CD8-positive, alpha-beta memory T cell (primary cell): Measurements from ENCODE around the gene LRP5. TPM values are rescaled to one million over a fixed set of nuclear protein-coding genes. Genes with fewer than 3 reads are reported as not detected.
A peak's percentile ranks its signal among the peaks of the same experiment; 100 is the strongest.

Experiments used
- CTCF ChIA-PET: fragments of 350-600 bp; sonication (Branson Sonifier 250); formaldehyde crosslinking; loops from one replicate; lab custom pipeline; 2021; ENCODE audit warnings: antibody characterized with exemption; lab: Charles Lee
- POLR2A ChIA-PET: fragments of 350-600 bp; sonication (Branson Sonifier 250); formaldehyde crosslinking; loops from one replicate; lab custom pipeline; 2021; ENCODE audit warnings: antibody characterized with exemption; lab: Charles Lee
- DNase-seq, 5 donors: peaks; one replicate each; pipeline versions ENCODE4 v3.0.0 to v3.0.0-alpha.2; 2020 to 2022; ENCODE audit warnings: mixed read lengths in 1 of 5
- H3K27ac ChIP-seq: one replicate; pipeline ENCODE4 v1.7.0; 2013; ENCODE audit warnings: low read depth, mild to moderate bottlenecking, low read length, moderate library complexity
- H3K27me3 ChIP-seq: 2 replicates; pipeline ENCODE4 v1.7.0; 2013; ENCODE audit warnings: low read length, mild to moderate bottlenecking; ENCODE audit not compliant: insufficient read depth, poor library complexity, severe bottlenecking
- H3K36me3 ChIP-seq: 2 replicates; pipeline ENCODE4 v1.7.0; 2013; ENCODE audit warnings: mild to moderate bottlenecking, low read length, moderate library complexity; ENCODE audit not compliant: insufficient read depth
- H3K4me1 ChIP-seq: 2 replicates; pipeline ENCODE4 v1.7.0; 2013; ENCODE audit warnings: mild to moderate bottlenecking, low read length, moderate library complexity; ENCODE audit not compliant: insufficient read depth
- H3K4me3 ChIP-seq: 2 replicates; pipeline ENCODE4 v1.7.0; 2013; ENCODE audit warnings: mild to moderate bottlenecking, low read length
- H3K9me3 ChIP-seq: 2 replicates; pipeline ENCODE4 v1.7.0; 2013; ENCODE audit warnings: mild to moderate bottlenecking, low read length
- H3K27ac Mint-ChIP-seq, 8 donors: one replicate each; pipeline ENCODE4 v1.8.0; 2020 to 2021; ENCODE audit warnings: mixed read lengths in 8 of 8, mild to moderate bottlenecking in 6 of 8, inconsistent platforms in 3 of 8, moderate library complexity in 3 of 8
- H3K27me3 Mint-ChIP-seq, 2 donors: one replicate each; pipeline ENCODE4 v1.8.0; 2020 to 2021; ENCODE audit warnings: mixed read lengths in 2 of 2, mild to moderate bottlenecking in 1 of 2, moderate library complexity in 1 of 2
- H3K36me3 Mint-ChIP-seq, 3 donors: one replicate each; pipeline ENCODE4 v1.8.0; 2020 to 2021; ENCODE audit warnings: mixed read lengths in 3 of 3, inconsistent platforms in 1 of 3, mild to moderate bottlenecking in 1 of 3
- H3K4me1 Mint-ChIP-seq, 3 donors: one replicate each; pipeline ENCODE4 v1.8.0; 2020 to 2021; ENCODE audit warnings: mixed read lengths in 3 of 3, inconsistent platforms in 1 of 3, mild to moderate bottlenecking in 1 of 3
- H3K4me3 Mint-ChIP-seq, 7 donors: one replicate each; pipeline ENCODE4 v1.8.0; 2020 to 2021; ENCODE audit warnings: mixed read lengths in 7 of 7, mild to moderate bottlenecking in 6 of 7, moderate library complexity in 4 of 7, inconsistent platforms in 2 of 7
- H3K9me3 Mint-ChIP-seq, 5 donors: one replicate each; pipeline ENCODE4 v1.8.0; 2020 to 2022; ENCODE audit warnings: mixed read lengths in 5 of 5, mild to moderate bottlenecking in 3 of 5, moderate library complexity in 2 of 5, inconsistent platforms in 1 of 5
- polyA plus RNA-seq: library from polyadenylated mRNA; unstranded; fragments of 300-500 nt; fragmentation: Illumina TruSeq; gene quantifications from one replicate; pipeline ENCODE4 v1.2.3, GENCODE V29; 2021
- total RNA-seq, 2 experiments: library from RNA; stranded (reverse); gene quantifications; one replicate each; pipeline ENCODE4 v1.2.3, GENCODE V29; 2021

Gene LRP5
- total and polyA plus RNA-seq, 3 experiments from 2014 or later, result 0.68 to 9.9 (median 7.5) TPM

DNA sequence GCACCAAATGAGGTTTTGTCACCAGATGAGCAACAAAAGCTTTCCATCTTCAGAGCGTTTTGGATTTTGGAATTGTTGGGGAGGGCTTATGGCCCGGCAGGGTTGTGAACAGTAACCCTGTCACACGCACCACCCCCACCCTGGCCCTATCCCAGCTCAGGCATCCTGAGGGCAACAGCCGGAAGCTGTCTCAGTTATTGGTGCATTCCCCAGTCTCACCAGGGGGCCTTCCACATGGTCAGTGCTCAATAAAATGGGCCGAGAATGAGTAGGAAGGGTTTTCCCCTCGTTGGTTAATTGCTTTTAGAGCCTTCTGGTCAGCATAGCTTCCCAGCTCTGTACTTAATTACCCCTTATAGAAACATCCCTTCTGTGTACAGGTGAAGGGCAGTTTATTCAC, 46.0 kb downstream of the LRP5 start:
- Histone ChIP-seq H3K36me3 (no peaks in the 10 kb centered on the region), H3K4me3 (no peak overlapping the region), H3K27me3 (no peaks in the 10 kb centered on the region), H3K4me1 (no peaks in the 10 kb centered on the region), H3K27ac (no peak overlapping the region), H3K9me3 (no peaks in the 10 kb centered on the region)
- Mint-ChIP-seq H3K36me3 (no peaks in the 10 kb centered on the region), H3K9me3 (peaks cover 0 to 1% (median 0%) of the 10 kb centered on the region in 5 donors), H3K27ac (peak overlapping the region in 1 of 8 donors; percentile 79), H3K27me3 (no peaks in the 10 kb centered on the region), H3K4me1 (no peaks in the 10 kb centered on the region), H3K4me3 (no peak overlapping the region)
- no peak for DNase-seq
- CTCF ChIA-PET, result no interaction called here
- POLR2A ChIA-PET, result no interaction called here

- ChIA-PET CTCF (interaction anchor here (0.7 kb wide), 1 partner anchor 406 kb away, joined by 3 read pairs; no protein-coding TSS in a partner anchor), POLR2A (no interaction called here)
- no peaks in the 10 kb centered on the region for H3K27me3 ChIP-seq
- no peaks in the 10 kb centered on the region for H3K9me3 Mint-ChIP-seq
- H3K4me3 Mint-ChIP-seq, result no peak overlapping the region
- no peaks in the 10 kb centered on the region for H3K4me1 Mint-ChIP-seq
- H3K4me1 ChIP-seq, result no peaks in the 10 kb centered on the region
- H3K4me3 ChIP-seq, result no peak overlapping the region
- no peak overlapping the region for H3K27ac ChIP-seq
- DNase-seq, result no peak
- H3K27me3 Mint-ChIP-seq, result no peaks in the 10 kb centered on the region
- H3K9me3 ChIP-seq, result no peaks in the 10 kb centered on the region
- H3K27ac Mint-ChIP-seq, result no peak overlapping the region
- no peaks in the 10 kb centered on the region for H3K36me3 ChIP-seq
- H3K36me3 Mint-ChIP-seq, result no peaks in the 10 kb centered on the region
These were observed 49.3 kb downstream of the LRP5 start for GRCh38 chr11:68361702-68362101.

DNA sequence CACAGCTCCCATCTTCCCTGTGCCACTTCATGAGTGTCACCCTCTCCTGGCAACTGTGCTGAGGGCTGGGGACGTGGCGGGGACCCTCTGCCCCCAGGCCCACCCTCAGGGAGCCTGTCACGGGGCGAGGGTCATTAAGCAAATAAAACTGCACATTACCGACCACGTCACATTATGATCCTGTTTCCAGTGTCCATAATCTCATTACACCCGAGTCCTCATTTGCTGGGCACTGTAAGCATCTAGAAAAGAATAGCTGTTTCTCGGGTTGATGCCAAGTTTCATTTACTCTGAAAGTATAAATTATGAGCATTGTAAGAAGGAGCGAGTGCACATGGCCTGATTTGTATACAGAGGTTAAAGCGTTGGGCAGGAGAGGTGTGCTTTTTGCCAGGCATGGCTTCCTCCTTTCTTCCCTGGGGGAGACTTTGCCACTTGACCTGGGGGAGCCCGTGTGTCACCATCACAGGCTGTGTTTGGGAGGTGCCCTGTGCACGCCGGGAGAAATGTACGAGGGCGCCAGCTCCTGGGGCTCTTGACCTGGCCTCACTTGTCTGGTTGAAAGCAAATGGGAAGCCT, 50.5 kb downstream of the LRP5 start:
- DNase-seq, result no peak
- Histone ChIP-seq H3K27me3 (no peaks in the 10 kb centered on the region), H3K4me1 (no peaks in the 10 kb centered on the region), H3K9me3 (no peaks in the 10 kb centered on the region), H3K36me3 (no peaks in the 10 kb centered on the region), H3K27ac (no peak overlapping the region), H3K4me3 (no peak overlapping the region)
- Mint-ChIP-seq H3K36me3 (no peaks in the 10 kb centered on the region), H3K9me3 (no peaks in the 10 kb centered on the region), H3K4me1 (no peaks in the 10 kb centered on the region), H3K4me3 (no peak overlapping the region), H3K27ac (no peak overlapping the region), H3K27me3 (no peaks in the 10 kb centered on the region)
- ChIA-PET POLR2A (no interaction called here), CTCF (no interaction called here)

GRCh38 chr11:68363776-68364175, 51.4 kb downstream of the LRP5 start:
- no peak overlapping the region for H3K27ac ChIP-seq
- Mint-ChIP-seq H3K27me3 (no peaks in the 10 kb centered on the region), H3K27ac (no peak overlapping the region), H3K36me3 (no peaks in the 10 kb centered on the region), H3K4me1 (no peaks in the 10 kb centered on the region), H3K9me3 (no peaks in the 10 kb centered on the region), H3K4me3 (no peak overlapping the region)
- H3K27me3 ChIP-seq, result no peaks in the 10 kb centered on the region
- DNase-seq, result no peak
- no peaks in the 10 kb centered on the region for H3K4me1 ChIP-seq
- no peak overlapping the region for H3K4me3 ChIP-seq
- no peaks in the 10 kb centered on the region for H3K9me3 ChIP-seq
- ChIA-PET CTCF (no interaction called here), POLR2A (no interaction called here)
- no peaks in the 10 kb centered on the region for H3K36me3 ChIP-seq

GRCh38 chr11:68364581-68364980, 52.2 kb downstream of the LRP5 start:
- Histone ChIP-seq H3K27me3 (no peaks in the 10 kb centered on the region), H3K4me1 (no peaks in the 10 kb centered on the region), H3K27ac (no peak overlapping the region), H3K36me3 (no peaks in the 10 kb centered on the region), H3K4me3 (no peak overlapping the region), H3K9me3 (no peaks in the 10 kb centered on the region)
- no peaks in the 10 kb centered on the region for H3K27me3 Mint-ChIP-seq
- no peak overlapping the region for H3K4me3 Mint-ChIP-seq
- ChIA-PET POLR2A (no interaction called here), CTCF (no interaction called here)
- DNase-seq, result no peak
- H3K4me1 Mint-ChIP-seq, result no peaks in the 10 kb centered on the region
- H3K36me3 Mint-ChIP-seq, result no peaks in the 10 kb centered on the region
- H3K27ac Mint-ChIP-seq, result no peak overlapping the region
- no peaks in the 10 kb centered on the region for H3K9me3 Mint-ChIP-seq

DNA sequence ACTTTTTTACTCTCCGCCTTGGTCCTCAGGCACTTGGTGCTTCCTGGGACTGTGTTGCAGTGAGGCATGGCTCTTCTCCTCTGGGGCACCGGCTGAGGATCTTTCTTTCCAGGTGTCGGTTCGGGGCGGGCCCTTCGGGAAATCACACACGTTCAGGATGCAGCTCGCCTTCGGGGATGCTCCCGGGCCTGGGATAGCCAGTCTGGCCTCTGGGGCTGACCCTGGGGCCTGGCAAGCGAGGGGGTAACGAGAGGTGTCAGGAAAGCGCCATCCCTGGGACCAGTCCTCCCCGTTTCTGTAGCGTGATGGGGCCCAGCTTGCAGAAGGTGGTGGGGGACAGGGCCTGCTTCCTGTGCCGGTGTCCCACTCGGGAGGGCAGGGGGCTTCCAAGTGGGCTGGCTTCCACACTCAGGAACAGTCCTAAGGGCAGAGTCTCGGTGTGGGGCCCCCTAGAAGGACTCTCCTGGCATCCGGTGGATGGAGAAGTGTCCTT, 53.6 kb downstream of the LRP5 start:
- H3K4me1 Mint-ChIP-seq, result no peaks in the 10 kb centered on the region
- ChIA-PET POLR2A (no interaction called here), CTCF (no interaction called here)
- no peak for DNase-seq
- Histone ChIP-seq H3K4me3 (no peak overlapping the region), H3K27me3 (no peaks in the 10 kb centered on the region), H3K36me3 (no peaks in the 10 kb centered on the region), H3K4me1 (no peaks in the 10 kb centered on the region), H3K9me3 (no peaks in the 10 kb centered on the region), H3K27ac (no peak overlapping the region)
- H3K4me3 Mint-ChIP-seq, result no peak overlapping the region
- H3K9me3 Mint-ChIP-seq, result no peaks in the 10 kb centered on the region
- no peaks in the 10 kb centered on the region for H3K36me3 Mint-ChIP-seq
- H3K27me3 Mint-ChIP-seq, result no peaks in the 10 kb centered on the region
- no peak overlapping the region for H3K27ac Mint-ChIP-seq

DNA sequence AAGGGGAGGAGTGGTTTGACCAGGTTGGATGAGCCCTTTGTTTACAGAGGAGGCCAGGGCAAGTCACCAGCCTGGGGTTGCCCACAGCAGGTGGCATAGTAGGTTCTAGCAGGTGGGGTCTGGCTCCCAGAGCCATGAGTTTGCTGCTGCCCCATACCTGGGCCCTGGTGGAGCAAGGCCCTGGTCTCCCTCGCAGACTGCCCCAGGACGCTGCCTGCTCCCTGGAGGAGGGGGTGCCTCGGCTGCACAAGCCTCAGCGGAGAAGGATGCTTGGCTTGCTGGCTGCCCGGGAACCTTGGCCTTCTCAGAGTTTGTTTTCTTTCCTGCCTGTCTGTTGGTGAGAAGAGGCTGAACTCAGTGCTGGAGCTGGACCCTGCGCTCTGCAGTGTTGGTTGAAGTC, 54.9 kb downstream of the LRP5 start:
- CTCF ChIA-PET, result no interaction called here
- H3K27ac Mint-ChIP-seq, result no peak overlapping the region

DNA sequence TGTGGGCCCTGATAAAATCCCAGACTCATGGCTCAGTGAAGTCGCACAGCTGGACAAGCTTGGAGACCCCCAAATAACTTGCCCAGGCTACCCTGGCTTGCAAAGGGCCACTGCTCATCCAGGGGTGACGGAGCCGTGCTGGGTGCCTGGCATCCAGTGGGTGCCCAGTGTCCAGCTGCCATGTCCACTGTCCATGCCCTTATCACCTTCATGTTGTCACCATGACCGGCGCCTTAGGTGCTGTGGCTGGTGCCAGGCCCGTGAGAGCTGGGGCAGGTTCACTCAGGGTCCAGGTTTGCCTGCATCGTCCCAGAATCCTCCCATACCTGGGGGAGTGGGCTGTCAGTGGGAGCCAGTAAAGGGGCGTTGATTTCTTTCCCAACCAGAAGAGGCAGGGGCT, 57.4 kb downstream of the LRP5 start:
- ChIA-PET POLR2A (no interaction called here), CTCF (no interaction called here)
- no peaks in the 10 kb centered on the region for H3K4me1 ChIP-seq
- no peaks in the 10 kb centered on the region for H3K9me3 Mint-ChIP-seq
- H3K9me3 ChIP-seq, result no peaks in the 10 kb centered on the region
- no peaks in the 10 kb centered on the region for H3K36me3 Mint-ChIP-seq
- no peak overlapping the region for H3K27ac ChIP-seq
- peaks cover 0 to 3% of the 10 kb centered on the region in 2 donors for H3K27me3 Mint-ChIP-seq
- H3K4me3 Mint-ChIP-seq, result no peak overlapping the region
- no peaks in the 10 kb centered on the region for H3K4me1 Mint-ChIP-seq
- no peak overlapping the region for H3K4me3 ChIP-seq
- no peak for DNase-seq
- no peak overlapping the region for H3K27ac Mint-ChIP-seq
- no peaks in the 10 kb centered on the region for H3K27me3 ChIP-seq
- H3K36me3 ChIP-seq, result no peaks in the 10 kb centered on the region

More for the DNA sequence above, 54.9 kb downstream of the LRP5 start:
- H3K27me3 Mint-ChIP-seq, result peaks cover 0 to 2% of the 10 kb centered on the region in 2 donors
- Histone ChIP-seq H3K27ac (no peak overlapping the region), H3K4me1 (no peaks in the 10 kb centered on the region), H3K36me3 (no peaks in the 10 kb centered on the region), H3K9me3 (no peaks in the 10 kb centered on the region), H3K4me3 (no peak overlapping the region), H3K27me3 (no peaks in the 10 kb centered on the region)
- H3K4me1 Mint-ChIP-seq, result no peaks in the 10 kb centered on the region
- no peaks in the 10 kb centered on the region for H3K36me3 Mint-ChIP-seq
- H3K9me3 Mint-ChIP-seq, result no peaks in the 10 kb centered on the region
- DNase-seq, result no peak
- POLR2A ChIA-PET, result no interaction called here
- H3K4me3 Mint-ChIP-seq, result no peak overlapping the region
